H9 (cell line): ENCODE results near the gene ST6GAL2. TPM values are rescaled to one million over a fixed set of nuclear protein-coding genes. Genes with fewer than 3 reads are reported as not detected.

ENCODE experiments used
- DNase-seq: peaks from one replicate; pipeline ENCODE4 v3.0.0-alpha.2; 2017
- H2AFZ ChIP-seq: one replicate; pipeline ENCODE4 v1.6.1; 2013; ENCODE audit warnings: mild to moderate bottlenecking, low read length, control low read depth, moderate library complexity
- H2AK5ac ChIP-seq: 2 replicates; pipeline ENCODE4 v1.6.1; 2013; ENCODE audit warnings: low read length, control low read depth, mixed read lengths; ENCODE audit not compliant: insufficient read length
- H2BK120ac ChIP-seq: one replicate; pipeline ENCODE4 v1.6.1; 2013; ENCODE audit warnings: low read depth, mild to moderate bottlenecking, low read length, control low read depth, inconsistent platforms; ENCODE audit not compliant: poor library complexity, severe bottlenecking
- H2BK12ac ChIP-seq: 2 replicates; pipeline ENCODE4 v1.6.1; 2013; ENCODE audit warnings: low read length, control low read depth, mixed read lengths, low read depth; ENCODE audit not compliant: insufficient read length
- H2BK15ac ChIP-seq: 2 replicates; pipeline ENCODE4 v1.6.1; 2013; ENCODE audit warnings: low read depth, low read length, control low read depth
- H2BK20ac ChIP-seq: one replicate; pipeline ENCODE4 v1.6.1; 2013; ENCODE audit warnings: low read depth, mild to moderate bottlenecking, low read length, control low read depth, inconsistent platforms; ENCODE audit not compliant: poor library complexity, severe bottlenecking
- H2BK5ac ChIP-seq: 2 replicates; pipeline ENCODE4 v1.6.1; 2013; ENCODE audit warnings: low read length, control low read depth, mixed read lengths; ENCODE audit not compliant: insufficient read length
- H3K14ac ChIP-seq: 2 replicates; pipeline ENCODE4 v1.6.1; 2013; ENCODE audit warnings: low read length, control low read depth; ENCODE audit not compliant: insufficient read depth
- H3K18ac ChIP-seq: 2 replicates; pipeline ENCODE4 v1.6.1; 2013; ENCODE audit warnings: low read depth, mild to moderate bottlenecking, mixed read lengths, low read length, control low read depth; ENCODE audit not compliant: insufficient read length
- H3K23ac ChIP-seq: 2 replicates; pipeline ENCODE4 v1.6.1; 2013; ENCODE audit warnings: low read length, control low read depth, mixed read lengths, low read depth; ENCODE audit not compliant: insufficient read length
- H3K23me2 ChIP-seq: 2 replicates; pipeline ENCODE4 v1.6.1; 2013; ENCODE audit warnings: low read depth, mild to moderate bottlenecking, mixed read lengths, low read length, control low read depth; ENCODE audit not compliant: insufficient read length, poor library complexity, severe bottlenecking
- H3K27ac ChIP-seq: 2 replicates; pipeline ENCODE4 v1.5.1; 2013; ENCODE audit warnings: low read length, control low read depth, mixed read lengths, low read depth; ENCODE audit not compliant: insufficient read length
- H3K27me3 ChIP-seq: 2 replicates; pipeline ENCODE4 v1.6.1; 2013; ENCODE audit warnings: low read length, control low read depth, inconsistent platforms; ENCODE audit not compliant: insufficient read depth
- H3K4ac ChIP-seq: 2 replicates; pipeline ENCODE4 v1.6.1; 2013; ENCODE audit warnings: low read depth, mild to moderate bottlenecking, control low read depth, inconsistent platforms, low read length, moderate library complexity
- H3K4me1 ChIP-seq: 2 replicates; pipeline ENCODE4 v1.6.1; 2013; ENCODE audit warnings: low read length, control low read depth, inconsistent platforms; ENCODE audit not compliant: insufficient read depth
- H3K4me2 ChIP-seq: 2 replicates; pipeline ENCODE4 v1.6.1; 2013; ENCODE audit warnings: low read length, control low read depth, mixed read lengths; ENCODE audit not compliant: insufficient read length, insufficient read depth
- H3K56ac ChIP-seq: 2 replicates; pipeline ENCODE4 v1.6.1; 2013; ENCODE audit warnings: low read depth, mild to moderate bottlenecking, mixed read lengths, low read length, control low read depth; ENCODE audit not compliant: insufficient read length
- H3K79me1 ChIP-seq: 2 replicates; pipeline ENCODE4 v1.6.1; 2013; ENCODE audit warnings: low read depth, mild to moderate bottlenecking, moderate library complexity, low read length, control low read depth, inconsistent platforms; ENCODE audit not compliant: insufficient read depth, poor library complexity, severe bottlenecking
- H3K79me2 ChIP-seq: 2 replicates; pipeline ENCODE4 v1.6.1; 2013; ENCODE audit warnings: low read length, control low read depth, inconsistent platforms; ENCODE audit not compliant: insufficient read depth
- H3K9ac ChIP-seq: 2 replicates; pipeline ENCODE4 v1.6.1; 2013; ENCODE audit warnings: low read length, control low read depth, mixed read lengths; ENCODE audit not compliant: insufficient read length; ENCODE audit errors: extremely low read depth
- H3K9me3 ChIP-seq: one replicate; pipeline ENCODE4 v1.6.1; 2013; ENCODE audit warnings: low read depth, low read length, inconsistent platforms; ENCODE audit not compliant: control insufficient read depth
- H3T11ph ChIP-seq: one replicate; pipeline ENCODE4 v1.6.1; 2013; ENCODE audit warnings: mild to moderate bottlenecking, low read length, control low read depth, inconsistent platforms
- H4K20me1 ChIP-seq: one replicate; pipeline ENCODE4 v1.6.1; 2013; ENCODE audit not compliant: control insufficient read depth, insufficient read length, insufficient read depth
- H4K5ac ChIP-seq: 2 replicates; pipeline ENCODE4 v1.6.1; 2013; ENCODE audit warnings: low read depth, mild to moderate bottlenecking, mixed read lengths, low read length, control low read depth; ENCODE audit not compliant: insufficient read length
- H4K8ac ChIP-seq: replicated peaks from 2 replicates; pipeline ENCODE4 v1.6.1; 2013; ENCODE audit warnings: low read length, control low read depth, mixed read lengths, low read depth; ENCODE audit not compliant: insufficient read length
- H4K91ac ChIP-seq: 2 replicates; pipeline ENCODE4 v1.6.1; 2013; ENCODE audit warnings: low read depth, mild to moderate bottlenecking, moderate library complexity, mixed read lengths, low read length, control low read depth; ENCODE audit not compliant: insufficient read length
- H3K27ac Mint-ChIP-seq, 3 experiments: 2 replicates in 2 of 3; 3 replicates in 1 of 3; pipeline ENCODE4 v1.8.0; 2020 to 2021; ENCODE audit warnings: mixed read lengths in 3 of 3, mild to moderate bottlenecking in 1 of 3, moderate library complexity in 1 of 3
- H3K27me3 Mint-ChIP-seq: 2 replicates; pipeline ENCODE4 v1.8.0; 2021; ENCODE audit warnings: low read depth, mild to moderate bottlenecking, moderate library complexity, mixed read lengths
- H3K36me3 Mint-ChIP-seq, 3 experiments: 2 replicates in 2 of 3; 3 replicates in 1 of 3; pipeline ENCODE4 v1.8.0; 2020 to 2021; ENCODE audit warnings: low read depth in 3 of 3, mixed read lengths in 3 of 3; ENCODE audit not compliant: insufficient read depth in 1 of 3
- H3K4me1 Mint-ChIP-seq, 2 experiments: 2 replicates each; pipeline ENCODE4 v1.8.0; 2020; ENCODE audit warnings: mixed read lengths in 2 of 2
- H3K4me3 Mint-ChIP-seq, 2 experiments: 2 replicates in 1 of 2; 3 replicates in 1 of 2; pipeline ENCODE4 v1.8.0; 2020 to 2021; ENCODE audit warnings: mild to moderate bottlenecking in 2 of 2, mixed read lengths in 2 of 2, moderate library complexity in 1 of 2
- H3K9me3 Mint-ChIP-seq, 2 experiments: 2 replicates in 1 of 2; 3 replicates in 1 of 2; pipeline ENCODE4 v1.8.0; 2020; ENCODE audit warnings: mild to moderate bottlenecking in 2 of 2, mixed read lengths in 2 of 2, moderate library complexity in 1 of 2
- WGBS: extraction: QIAGEN DNeasy Blood & Tissue Kit; methylation state at CpG from one replicate; pipeline ENCODE4 v1.1.7; 2013; ENCODE audit warnings: missing lambda C conversion rate, low lambda C conversion rate, mixed read lengths; ENCODE audit not compliant: insufficient read length; ENCODE audit errors: extremely low coverage; 5-methylcytosine and 5-hydroxymethylcytosine counted together
- total RNA-seq: library from RNA; stranded (reverse); gene quantifications from 2 replicates; pipeline ENCODE4 v1.2.1, GENCODE V29; 2021
- TF ChIP-seq, protein P1 (sequence below): fragments of 200-600 bp; sonication (generic); conservative IDR thresholded peaks from 3 replicates; pipeline ENCODE4 v1.8.0; 2021; ENCODE audit warnings: antibody characterized with exemption, mild to moderate bottlenecking

Gene ST6GAL2
- total RNA-seq, 1 experiment from 2014 or later: 7.6 TPM

GRCh38 chr2:106892048-106892447 is 6.1 kb upstream of the ST6GAL2 start:
- H3K4me2 ChIP-seq: no peak overlapping the region
- no peak overlapping the region for H3K14ac ChIP-seq
- H3K9ac ChIP-seq: no peak overlapping the region
- H4K91ac ChIP-seq: no peak overlapping the region
- H2BK15ac ChIP-seq: no peak overlapping the region
- H3K9me3 Mint-ChIP-seq: peaks cover 4 to 6% of the 10 kb centered on the region in 2 experiments; a peak in 2 of 5 replicates
- H3K23ac ChIP-seq: no peak overlapping the region
- H2BK20ac ChIP-seq: no peak overlapping the region
- H4K5ac ChIP-seq: no peak overlapping the region
- no peak overlapping the region for H3K4me3 Mint-ChIP-seq
- WGBS: no CpG with 5 or more reads among the region's 2 CpGs
- H3K4me1 Mint-ChIP-seq: peaks cover 29 to 32% of the 10 kb centered on the region in 2 experiments
- TF ChIP-seq, protein P1, sequence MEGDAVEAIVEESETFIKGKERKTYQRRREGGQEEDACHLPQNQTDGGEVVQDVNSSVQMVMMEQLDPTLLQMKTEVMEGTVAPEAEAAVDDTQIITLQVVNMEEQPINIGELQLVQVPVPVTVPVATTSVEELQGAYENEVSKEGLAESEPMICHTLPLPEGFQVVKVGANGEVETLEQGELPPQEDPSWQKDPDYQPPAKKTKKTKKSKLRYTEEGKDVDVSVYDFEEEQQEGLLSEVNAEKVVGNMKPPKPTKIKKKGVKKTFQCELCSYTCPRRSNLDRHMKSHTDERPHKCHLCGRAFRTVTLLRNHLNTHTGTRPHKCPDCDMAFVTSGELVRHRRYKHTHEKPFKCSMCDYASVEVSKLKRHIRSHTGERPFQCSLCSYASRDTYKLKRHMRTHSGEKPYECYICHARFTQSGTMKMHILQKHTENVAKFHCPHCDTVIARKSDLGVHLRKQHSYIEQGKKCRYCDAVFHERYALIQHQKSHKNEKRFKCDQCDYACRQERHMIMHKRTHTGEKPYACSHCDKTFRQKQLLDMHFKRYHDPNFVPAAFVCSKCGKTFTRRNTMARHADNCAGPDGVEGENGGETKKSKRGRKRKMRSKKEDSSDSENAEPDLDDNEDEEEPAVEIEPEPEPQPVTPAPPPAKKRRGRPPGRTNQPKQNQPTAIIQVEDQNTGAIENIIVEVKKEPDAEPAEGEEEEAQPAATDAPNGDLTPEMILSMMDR: no peak
- no peak overlapping the region for H3T11ph ChIP-seq
- H3K4me1 ChIP-seq: no peaks in the 10 kb centered on the region; the same call in 1 of the 2 replicates
- no peaks in the 10 kb centered on the region for H3K79me1 ChIP-seq
- no peak overlapping the region for H2BK120ac ChIP-seq
- no peak overlapping the region for H2AK5ac ChIP-seq
- no peaks in the 10 kb centered on the region for H3K27me3 ChIP-seq
- no peak overlapping the region for H3K18ac ChIP-seq
- no peaks in the 10 kb centered on the region for H3K9me3 ChIP-seq
- no peak overlapping the region; a peak in 1 of 7 replicates for H3K27ac Mint-ChIP-seq
- no peak overlapping the region for H3K4ac ChIP-seq
- no peak overlapping the region for H2BK12ac ChIP-seq
- H3K79me2 ChIP-seq: no peaks in the 10 kb centered on the region
- H4K20me1 ChIP-seq: no peaks in the 10 kb centered on the region
- H2AFZ ChIP-seq: no peak overlapping the region
- no peak overlapping the region for H3K27ac ChIP-seq
- H4K8ac ChIP-seq: no peak overlapping the region
- peaks cover 9% of the 10 kb centered on the region for H3K23me2 ChIP-seq
- peaks cover 11% of the 10 kb centered on the region for H3K27me3 Mint-ChIP-seq
- DNase-seq: no peak
- no peak overlapping the region for H2BK5ac ChIP-seq
- H3K56ac ChIP-seq: no peak overlapping the region
- H3K36me3 Mint-ChIP-seq: peaks cover 0 to 10% (median 6%) of the 10 kb centered on the region in 3 experiments; a peak in 4 of 7 replicates
